B cell (primary cell): ENCODE data around the gene RLBP1. TPM values are rescaled to one million over a fixed set of nuclear protein-coding genes. Genes with fewer than 3 reads are reported as not detected.
"Not testable (repeated sequence)": the region's sequence is repeated elsewhere in the genome, so short reads cannot be mapped to it uniquely, and the experiment has no call there.

Experiments
- ATAC-seq: fragments of 200-7000 bp; cut with Tn5 transposase; one replicate; pipeline ENCODE4 v1.10.0; 2021; ENCODE audit warnings: low read depth, mild to moderate bottlenecking, moderate number of reproducible peaks, moderate library complexity
- CTCF ChIA-PET: fragments of 350-600 bp; sonication (Branson Sonifier 250); formaldehyde crosslinking; loops from one replicate; lab custom pipeline; 2021; ENCODE audit warnings: antibody characterized with exemption, inconsistent platforms; lab: Charles Lee
- POLR2A ChIA-PET: fragments of 350-600 bp; sonication (Branson Sonifier 250); formaldehyde crosslinking; loops from one replicate; lab custom pipeline; 2021; ENCODE audit warnings: antibody characterized with exemption; lab: Charles Lee
- DNase-seq: peaks from one replicate; pipeline ENCODE4 v3.0.0; 2013
- H2AFZ ChIP-seq: 2 replicates; pipeline ENCODE4 v1.6.1; 2012; ENCODE audit warnings: mild to moderate bottlenecking, low read depth, low read length; ENCODE audit not compliant: insufficient read depth, poor library complexity, severe bottlenecking
- H3K27ac ChIP-seq, 2 donors: 1 replicate in 1 of 2; 2 replicates in 1 of 2; pipeline ENCODE4 v1.5.1; 2012 to 2013; ENCODE audit warnings: low read length in 2 of 2, mild to moderate bottlenecking in 2 of 2, moderate library complexity in 1 of 2
- H3K27me3 ChIP-seq, 4 experiments: fragments of 200-600 bp in 1 of 4; sonication (generic) in 1 of 4; replicated peaks in 1 of 4; 1 replicate in 2 of 4; 2 replicates in 2 of 4; pipeline versions ENCODE4 v1.6.1 to v1.7.0; 2013 to 2016; ENCODE audit warnings: low read length in 3 of 4, mild to moderate bottlenecking in 2 of 4, mixed read lengths in 1 of 4, moderate library complexity in 1 of 4; ENCODE audit not compliant: insufficient read depth in 4 of 4, control insufficient read depth in 3 of 4; ENCODE audit errors: control extremely low read depth in 1 of 4
- H3K36me3 ChIP-seq, 2 experiments: replicated peaks in 1 of 2; 1 replicate in 1 of 2; 2 replicates in 1 of 2; pipeline versions ENCODE4 v1.6.1 to v1.7.1; 2013; ENCODE audit warnings: low read length in 1 of 2; ENCODE audit not compliant: insufficient read depth in 2 of 2, control insufficient read depth in 1 of 2; ENCODE audit errors: control extremely low read depth in 1 of 2, extremely low read depth in 1 of 2
- H3K4me1 ChIP-seq, 2 donors: fragments of 200-600 bp in 1 of 2; sonication (generic) in 1 of 2; 1 replicate in 1 of 2; 2 replicates in 1 of 2; pipeline versions ENCODE4 v1.5.1 to v1.6.1; 2013 to 2017; ENCODE audit warnings: low read length in 2 of 2; ENCODE audit not compliant: control insufficient read depth in 2 of 2, insufficient read depth in 2 of 2
- H3K4me2 ChIP-seq: replicated peaks from 2 replicates; pipeline ENCODE3; 2012; ENCODE audit warnings: mild to moderate bottlenecking, low read depth, low read length; ENCODE audit not compliant: poor library complexity, severe bottlenecking
- H3K4me3 ChIP-seq, 5 experiments: fragments of 200-600 bp in 1 of 5; sonication (generic) in 1 of 5; 1 replicate in 3 of 5; 2 replicates in 2 of 5; pipeline versions ENCODE4 v1.5.1 to v1.7.0; 2011 to 2016; ENCODE audit warnings: low read length in 4 of 5, mild to moderate bottlenecking in 4 of 5, low read depth in 2 of 5, control low read depth in 1 of 5, moderate library complexity in 1 of 5; ENCODE audit not compliant: insufficient read depth in 1 of 5; ENCODE audit errors: control extremely low read depth in 1 of 5, extremely low read depth in 1 of 5
- H3K79me2 ChIP-seq: fragments of 200-600 bp; sonication (generic); one replicate; pipeline ENCODE4 v1.6.0; 2016; ENCODE audit warnings: low read length; ENCODE audit not compliant: control insufficient read depth, insufficient read depth
- H3K9ac ChIP-seq: fragments of 200-600 bp; sonication (generic); 2 replicates; pipeline ENCODE4 v1.6.1; 2017; ENCODE audit warnings: mild to moderate bottlenecking, low read length, moderate library complexity
- H3K9me3 ChIP-seq, 3 donors: one replicate each; pipeline versions ENCODE4 v1.6.1 to v1.7.1; 2013; ENCODE audit warnings: low read length in 2 of 3; ENCODE audit not compliant: control insufficient read depth in 2 of 3, insufficient read depth in 1 of 3; ENCODE audit errors: control extremely low read depth in 1 of 3
- H4K20me1 ChIP-seq: 2 replicates; pipeline ENCODE4 v1.6.0; 2012; ENCODE audit warnings: mild to moderate bottlenecking, low read length; ENCODE audit not compliant: insufficient read depth, control insufficient read depth, poor library complexity, severe bottlenecking
- H3K27ac Mint-ChIP-seq: one replicate; pipeline ENCODE4 v1.8.0; 2021; ENCODE audit warnings: mixed read lengths
- H3K27me3 Mint-ChIP-seq: one replicate; pipeline ENCODE4 v1.8.0; 2021; ENCODE audit warnings: mixed read lengths
- H3K4me1 Mint-ChIP-seq: one replicate; pipeline ENCODE4 v1.8.0; 2021; ENCODE audit warnings: mixed read lengths
- H3K4me3 Mint-ChIP-seq: one replicate; pipeline ENCODE4 v1.8.0; 2021; ENCODE audit warnings: mixed read lengths
- H3K9me3 Mint-ChIP-seq: one replicate; pipeline ENCODE4 v1.8.0; 2022; ENCODE audit warnings: mixed read lengths; ENCODE audit not compliant: insufficient read depth
- EZH2 ChIP-seq: IDR thresholded peaks from 2 replicates; pipeline ENCODE4 v1.6.1; 2012; ENCODE audit warnings: borderline replicate concordance, low read depth, mild to moderate bottlenecking, moderate library complexity, low read length; ENCODE audit not compliant: insufficient read depth, poor library complexity, severe bottlenecking
- WGBS: methylation state at CpG from one replicate; pipeline ENCODE4 v1.1.5; 2013; ENCODE audit warnings: missing lambda C conversion rate; ENCODE audit not compliant: insufficient coverage; 5-methylcytosine and 5-hydroxymethylcytosine counted together
- intact Hi-C: fragments of 100-400 bp; cut with micrococcal nuclease; formaldehyde crosslinking; loops from one replicate; pipeline ENCODE4 v1.10.0; 2022
- polyA minus RNA-seq: library from RNA; depleted of rRNA, polyadenylated mRNA; stranded (reverse); fragments of >200 nt; gene quantifications from 2 replicates; pipeline ENCODE4 v1.2.3, GENCODE V29; 2012
- polyA plus RNA-seq: library from polyadenylated mRNA; depleted of rRNA; stranded (reverse); fragments of >200 nt; gene quantifications from 2 replicates; pipeline ENCODE4 v1.2.3, GENCODE V29; 2012
- total RNA-seq, 2 donors: library from RNA; stranded (reverse); fragments of 120-200 nt in 1 of 2; gene quantifications; 1 replicate in 1 of 2; 2 replicates in 1 of 2; pipeline versions ENCODE4 v1.2.3 to v1.2.4, GENCODE V29; 2013 to 2022
- TF ChIP-seq, protein P1 (sequence below): fragments of 200-600 bp; IDR thresholded peaks from one replicate; pipeline ENCODE4 v1.8.0; 2022; ENCODE audit warnings: antibody characterized with exemption, mild to moderate bottlenecking

Gene RLBP1
- not detected in 2 replicates for total RNA-seq
- not detected for total RNA-seq (2013)
- polyA plus RNA-seq, result not detected in 2 replicates
- not detected in 2 replicates for polyA minus RNA-seq

DNA sequence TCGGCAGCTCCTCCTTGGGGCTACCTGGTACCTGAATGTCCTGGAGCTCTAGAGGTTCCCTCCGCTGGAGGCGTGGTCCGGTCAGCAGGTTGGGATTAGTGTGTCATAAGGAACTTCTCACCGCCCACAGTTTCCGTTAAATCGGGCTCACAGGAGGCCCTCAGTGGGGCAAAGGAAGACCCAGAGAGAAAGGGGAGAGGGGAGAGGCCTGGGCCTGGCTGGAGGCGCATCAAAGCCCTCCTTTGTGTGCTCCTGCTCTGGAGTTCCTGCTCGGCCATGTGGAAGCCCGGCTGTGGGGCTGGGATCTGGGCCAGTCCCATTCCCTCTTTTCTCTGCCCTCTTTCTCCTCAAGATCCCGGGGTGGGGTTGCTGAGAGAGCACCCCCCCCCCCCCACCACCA lies at the start of gene RLBP1:
TSS of gene RLBP1 (minus strand) at position 37 of the 400 bp plus-strand sequence. CDS start 2,604 bp downstream, outside the sequence.
- Histone ChIP-seq H3K27ac (no peak within 1 kb of the TSS), H2AFZ (no peak within 1 kb of the TSS), H3K4me2 (no peak within 1 kb of the TSS), H3K9ac (no peak within 1 kb of the TSS), H3K27me3 (no peaks in the 10 kb centered on the region), H4K20me1 (no peaks in the 10 kb centered on the region), H3K36me3 (no peaks in the 10 kb centered on the region), H3K9me3 (no peaks in the 10 kb centered on the region), H3K4me1 (no peaks in the 10 kb centered on the region), H3K4me3 (no peak within 1 kb of the TSS), H3K79me2 (no peaks in the 10 kb centered on the region)
- 84% methylated on average over 7 of the region's 11 CpGs for WGBS
- POLR2A ChIA-PET, result no interaction called here
- Mint-ChIP-seq H3K27ac (no peak within 1 kb of the TSS), H3K4me3 (no peak within 1 kb of the TSS), H3K9me3 (no peaks in the 10 kb centered on the region), H3K4me1 (no peaks in the 10 kb centered on the region), H3K27me3 (peaks cover 4% of the 10 kb centered on the region)
- ATAC-seq (no peak), DNase-seq (no peak)
- CTCF ChIA-PET, result no interaction called here
- TF ChIP-seq, protein P1, sequence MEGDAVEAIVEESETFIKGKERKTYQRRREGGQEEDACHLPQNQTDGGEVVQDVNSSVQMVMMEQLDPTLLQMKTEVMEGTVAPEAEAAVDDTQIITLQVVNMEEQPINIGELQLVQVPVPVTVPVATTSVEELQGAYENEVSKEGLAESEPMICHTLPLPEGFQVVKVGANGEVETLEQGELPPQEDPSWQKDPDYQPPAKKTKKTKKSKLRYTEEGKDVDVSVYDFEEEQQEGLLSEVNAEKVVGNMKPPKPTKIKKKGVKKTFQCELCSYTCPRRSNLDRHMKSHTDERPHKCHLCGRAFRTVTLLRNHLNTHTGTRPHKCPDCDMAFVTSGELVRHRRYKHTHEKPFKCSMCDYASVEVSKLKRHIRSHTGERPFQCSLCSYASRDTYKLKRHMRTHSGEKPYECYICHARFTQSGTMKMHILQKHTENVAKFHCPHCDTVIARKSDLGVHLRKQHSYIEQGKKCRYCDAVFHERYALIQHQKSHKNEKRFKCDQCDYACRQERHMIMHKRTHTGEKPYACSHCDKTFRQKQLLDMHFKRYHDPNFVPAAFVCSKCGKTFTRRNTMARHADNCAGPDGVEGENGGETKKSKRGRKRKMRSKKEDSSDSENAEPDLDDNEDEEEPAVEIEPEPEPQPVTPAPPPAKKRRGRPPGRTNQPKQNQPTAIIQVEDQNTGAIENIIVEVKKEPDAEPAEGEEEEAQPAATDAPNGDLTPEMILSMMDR, result no peak
- no peak for TF ChIP-seq EZH2
- intact Hi-C loops, result no loop called here

DNA sequence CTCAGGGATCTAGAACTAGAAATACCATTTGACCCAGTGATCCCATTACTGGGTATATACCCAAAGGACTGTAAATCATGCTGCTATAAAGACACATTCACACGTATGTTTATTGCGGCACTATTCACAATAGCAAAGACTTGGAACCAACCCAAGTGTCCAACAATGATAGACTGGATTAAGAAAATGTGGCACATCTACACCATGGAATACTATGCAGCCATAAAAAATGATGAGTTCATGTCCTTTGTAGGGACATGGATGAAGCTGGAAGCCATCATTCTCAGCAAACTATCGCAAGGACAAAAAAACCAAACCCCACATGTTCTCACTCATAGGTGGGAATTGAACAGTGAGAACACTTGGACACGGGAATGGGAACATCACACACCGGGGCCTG lies 28.8 kb upstream of the RLBP1 start:
- H2AFZ ChIP-seq, H3K36me3 ChIP-seq, H3K27ac Mint-ChIP-seq, H3K79me2 ChIP-seq, H4K20me1 ChIP-seq, H3K27me3 ChIP-seq, DNase-seq, CTCF ChIA-PET, POLR2A ChIA-PET, H3K9me3 ChIP-seq, H3K4me3 Mint-ChIP-seq, H3K9me3 Mint-ChIP-seq, H3K4me1 ChIP-seq, H3K27ac ChIP-seq, H3K4me2 ChIP-seq, ATAC-seq, H3K4me3 ChIP-seq, H3K27me3 Mint-ChIP-seq, intact Hi-C loops, H3K9ac ChIP-seq: not testable (repeated sequence)
- WGBS, result no CpG with 5 or more reads among the region's 5 CpGs
- peaks cover 12% of the 10 kb centered on the region for H3K4me1 Mint-ChIP-seq
